GM23338 (cell line): ENCODE results near the gene HTRA2. TPM values are rescaled to one million over a fixed set of nuclear protein-coding genes. Genes with fewer than 3 reads are reported as not detected.

ENCODE experiments used
- ATAC-seq: fragments of 200-7000 bp; cut with Tn5 transposase; 3 replicates; pipeline ENCODE4 v1.9.1; 2020
- DNase-seq: peaks from one replicate; pipeline ENCODE4 v3.0.0-alpha.2; 2015; ENCODE audit warnings: low spot score
- H2AFZ ChIP-seq: fragments of 200-600 bp; sonication (generic); 2 replicates; pipeline ENCODE4 v1.8.0; 2016; ENCODE audit warnings: antibody characterized with exemption, mild to moderate bottlenecking, moderate library complexity
- H3F3A ChIP-seq: fragments of 200-600 bp; sonication (generic); replicated peaks from 2 replicates; pipeline ENCODE4 v1.8.0; 2017; ENCODE audit warnings: antibody characterized with exemption, mixed run types, low read depth
- H3K27ac ChIP-seq: fragments of 200-600 bp; sonication (generic); 2 replicates; pipeline ENCODE4 v1.6.1; 2016; ENCODE audit warnings: low read depth
- H3K27me3 ChIP-seq: fragments of 200-600 bp; sonication (generic); 2 replicates; pipeline ENCODE4 v1.8.0; 2016; ENCODE audit warnings: mild to moderate bottlenecking, mixed run types, moderate library complexity; ENCODE audit not compliant: insufficient read depth
- H3K36me3 ChIP-seq: fragments of 200-600 bp; sonication (generic); 2 replicates; pipeline ENCODE4 v1.8.0; 2016; ENCODE audit warnings: mild to moderate bottlenecking; ENCODE audit not compliant: insufficient read depth
- H3K4me1 ChIP-seq: fragments of 200-600 bp; sonication (generic); 2 replicates; pipeline ENCODE4 v1.8.0; 2016; ENCODE audit warnings: mild to moderate bottlenecking, moderate library complexity; ENCODE audit not compliant: insufficient read depth
- H3K4me2 ChIP-seq: fragments of 200-600 bp; sonication (generic); 2 replicates; pipeline ENCODE4 v1.7.1; 2017; ENCODE audit warnings: mixed run types
- H3K4me3 ChIP-seq: fragments of 200-600 bp; sonication (generic); 2 replicates; pipeline ENCODE4 v1.6.1; 2016; ENCODE audit warnings: mixed run types
- H3K79me2 ChIP-seq: fragments of 200-600 bp; sonication (generic); replicated peaks from 2 replicates; pipeline ENCODE4 v1.8.0; 2017; ENCODE audit warnings: mild to moderate bottlenecking; ENCODE audit not compliant: insufficient read depth
- H3K9me2 ChIP-seq: fragments of 200-600 bp; sonication (generic); 2 replicates; pipeline ENCODE4 v1.8.0; 2017; ENCODE audit not compliant: insufficient read depth
- H4K20me1 ChIP-seq: fragments of 200-600 bp; sonication (generic); replicated peaks from 2 replicates; pipeline ENCODE4 v1.8.0; 2017; ENCODE audit warnings: mild to moderate bottlenecking; ENCODE audit not compliant: insufficient read depth
- H3K27ac Mint-ChIP-seq: 2 replicates; pipeline ENCODE4 v1.8.0; 2020; ENCODE audit warnings: inconsistent platforms, mild to moderate bottlenecking, moderate library complexity, mixed read lengths
- H3K27me3 Mint-ChIP-seq: 3 replicates; pipeline ENCODE4 v1.8.0; 2022; ENCODE audit warnings: low read depth, mild to moderate bottlenecking, moderate library complexity, mixed read lengths, inconsistent platforms; ENCODE audit not compliant: insufficient read depth, poor library complexity
- H3K36me3 Mint-ChIP-seq: 3 replicates; pipeline ENCODE4 v1.8.0; 2021; ENCODE audit warnings: low read depth, mild to moderate bottlenecking, inconsistent platforms, moderate library complexity, mixed read lengths
- H3K4me1 Mint-ChIP-seq: 3 replicates; pipeline ENCODE4 v1.8.0; 2020; ENCODE audit warnings: mild to moderate bottlenecking, inconsistent platforms, mixed read lengths
- H3K4me3 Mint-ChIP-seq: 3 replicates; pipeline ENCODE4 v1.8.0; 2021; ENCODE audit warnings: moderate library complexity, mild to moderate bottlenecking, inconsistent platforms, mixed read lengths
- H3K9me3 Mint-ChIP-seq: 3 replicates; pipeline ENCODE4 v1.8.0; 2020; ENCODE audit warnings: moderate library complexity, mild to moderate bottlenecking, inconsistent platforms, mixed read lengths
- CTCF ChIP-seq, 2 experiments: fragments of 200-600 bp in 1 of 2; sonication (generic) in 1 of 2; conservative IDR thresholded peaks; 2 replicates each; pipeline versions ENCODE4 v1.5.1 to v1.6.1; 2016 to 2017; ENCODE audit warnings: antibody characterized with exemption in 2 of 2, low read depth in 2 of 2, mild to moderate bottlenecking in 2 of 2, moderate library complexity in 1 of 2
- EZH2phosphoT487 ChIP-seq: fragments of 200-600 bp; sonication (generic); IDR thresholded peaks from one replicate; pipeline ENCODE4 v1.8.1; 2018; ENCODE audit warnings: antibody characterized with exemption; ENCODE audit not compliant: unreplicated experiment
- POLR2AphosphoS5 ChIP-seq: IDR thresholded peaks from 2 replicates; pipeline ENCODE4 v1.6.1; 2016; ENCODE audit warnings: antibody characterized with exemption, low read depth
- REST ChIP-seq: IDR thresholded peaks from one replicate; pipeline ENCODE4 v1.6.1; 2018; ENCODE audit warnings: antibody characterized with exemption; ENCODE audit not compliant: unreplicated experiment
- STAT1 ChIP-seq: IDR thresholded peaks from one replicate; pipeline ENCODE4 v1.6.1; 2016; ENCODE audit warnings: antibody characterized with exemption; ENCODE audit not compliant: unreplicated experiment
- ZNF114 ChIP-seq: fragments of 250-450 bp; sonication (Bioruptor Pico); IDR thresholded peaks from 2 replicates; pipeline ENCODE4 v1.5.0; 2020; ENCODE audit warnings: mild to moderate bottlenecking, moderate library complexity
- ZNF331 ChIP-seq: fragments of 250-450 bp; sonication (Bioruptor Pico); IDR thresholded peaks from 2 replicates; pipeline ENCODE4 v1.5.0; 2020; ENCODE audit warnings: low read depth, mild to moderate bottlenecking, moderate library complexity
- ZNF462 ChIP-seq: fragments of 250-450 bp; sonication (Bioruptor Pico); IDR thresholded peaks from 2 replicates; pipeline ENCODE4 v1.5.0; 2020; ENCODE audit warnings: mild to moderate bottlenecking, moderate library complexity
- polyA plus RNA-seq: library from polyadenylated mRNA; unstranded; fragments of >200 nt; fragmentation: Nextera tagmentation; extraction: Ambion mirVana; gene quantifications from 2 replicates; pipeline ENCODE4 v1.2.1, GENCODE V29; 2016
- total RNA-seq: library from RNA; depleted of rRNA; stranded (reverse); fragments of >200 nt; shearing (Covaris generic); gene quantifications from 2 replicates; pipeline ENCODE4 v1.2.3, GENCODE V29; 2014

HTRA2 gene
- total and polyA plus RNA-seq, 2 experiments from 2014 or later: 17.8 to 19.7 TPM

GRCh38 chr2:74556831-74557370, 27.2 kb downstream of the HTRA2 start:
- Mint-ChIP-seq H3K4me1 (peaks cover 21% of the 10 kb centered on the region), H3K4me3 (no peak overlapping the region), H3K36me3 (no peaks in the 10 kb centered on the region; the same call in 2 of the 3 replicates), H3K27ac (no peak overlapping the region), H3K27me3 (peaks cover 64% of the 10 kb centered on the region), H3K9me3 (no peaks in the 10 kb centered on the region)
- ATAC-seq (no peak), DNase-seq (no peak)
- Histone ChIP-seq H3F3A (no peaks in the 10 kb centered on the region; the same call in 1 of the 2 replicates), H3K9me2 (no peaks in the 10 kb centered on the region), H3K79me2 (no peaks in the 10 kb centered on the region), H3K27me3 (peaks cover 73% of the 10 kb centered on the region), H3K4me2 (no peak overlapping the region), H2AFZ (no peak overlapping the region), H3K4me3 (no peak overlapping the region), H3K36me3 (no peaks in the 10 kb centered on the region), H3K4me1 (peaks cover 22% of the 10 kb centered on the region), H3K27ac (no peak overlapping the region), H4K20me1 (no peaks in the 10 kb centered on the region)
- TF ChIP-seq EZH2phosphoT487: no peak

- Mint-ChIP-seq H3K9me3 (no peaks in the 10 kb centered on the region), H3K4me1 (peaks cover 19% of the 10 kb centered on the region), H3K4me3 (no peak overlapping the region), H3K36me3 (no peaks in the 10 kb centered on the region), H3K27me3 (peaks cover 53% of the 10 kb centered on the region), H3K27ac (no peak overlapping the region)
- Histone ChIP-seq H3K27me3 (peaks cover 58% of the 10 kb centered on the region), H4K20me1 (no peaks in the 10 kb centered on the region), H3K79me2 (no peaks in the 10 kb centered on the region), H3K4me2 (no peak overlapping the region), H2AFZ (no peak overlapping the region), H3K4me3 (no peak overlapping the region), H3K27ac (no peak overlapping the region), H3K4me1 (peaks cover 10% of the 10 kb centered on the region), H3F3A (no peaks in the 10 kb centered on the region; the same call in 1 of the 2 replicates), H3K9me2 (no peaks in the 10 kb centered on the region), H3K36me3 (no peaks in the 10 kb centered on the region)
- DNase-seq (no peak), ATAC-seq (no peak)
- no peak for TF ChIP-seq EZH2phosphoT487
- TF ChIP-seq POLR2AphosphoS5: no peak
- no peak for TF ChIP-seq STAT1
- TF ChIP-seq CTCF (conservative IDR thresholded peaks at IDR 0.05; ENCODE audit: low read depth in 2 of 2): no peak
- TF ChIP-seq ZNF462 (CRISPR knock-in tag): no peak
- TF ChIP-seq REST: no peak
- no peak for TF ChIP-seq ZNF114
- no peak for TF ChIP-seq ZNF331 (CRISPR knock-in tag)
These were observed 28.8 kb downstream of the HTRA2 start for GRCh38 chr2:74558284-74559230.
